Right ventricle myocardium superior (tissue), 1 donor: ENCODE data around the gene GABPB2. TPM values are rescaled to one million over a fixed set of nuclear protein-coding genes. Genes with fewer than 3 reads are reported as not detected.
A peak's percentile ranks its signal among the peaks of the same experiment; 100 is the strongest.

Experiments used
- ATAC-seq: fragments of 200-7000 bp; cut with Tn5 transposase; one replicate; pipeline ENCODE4 v1.9.1; 2020; ENCODE audit warnings: mild to moderate bottlenecking; ENCODE audit not compliant: poor library complexity
- DNase-seq: peaks from one replicate; pipeline ENCODE4 v3.0.0-alpha.2; 2020
- intact Hi-C: fragments of 100-400 bp; cut with DNase I; formaldehyde crosslinking; loops from one replicate; pipeline ENCODE4 v1.11.2; 2022
- total RNA-seq: library from RNA; stranded (reverse); fragmentation: NEBNext Ultra II Directional; extraction: Animal tissue kit (Norgen Biotek cat#: 25700); gene quantifications from one replicate; pipeline ENCODE4 v1.2.1, GENCODE V29; 2021
- donor health status: DM: no; HTN: yes; CAD: no; lungs with severe emphysema.

Gene GABPB2
- total RNA-seq, 1 donor from 2014 or later = 9.5 TPM

- DNase-seq (peak; percentile 98), ATAC-seq (peak; percentile 97)
- intact Hi-C loops = no loop called here
Observed at GRCh38 chr1:151146412-151147131, 76.0 kb downstream of the GABPB2 start, which contains the start of gene SEMA6C. Gene SEMA6C (minus strand): TSS chr1:151146631. CDS start chr1:151142621, 4,010 bp downstream.

- intact Hi-C loops = no loop called here
- DNase-seq (no peak), ATAC-seq (no peak)
Observed at GRCh38 chr1:151147132-151147503, 76.6 kb downstream of the GABPB2 start.

GRCh38 chr1:151147665-151148064, 77.1 kb downstream of the GABPB2 start:
- intact Hi-C loops = no loop called here
- no peak for DNase-seq

GRCh38 chr1:151156515-151156819, 85.9 kb downstream of the GABPB2 start, which contains the start of gene TNFAIP8L2:
Gene TNFAIP8L2 (plus strand): TSS chr1:151156649. CDS start chr1:151158698, 2,049 bp downstream.
- ATAC-seq (peak; percentile 71), DNase-seq (peak; percentile 83)
- intact Hi-C loops = loop anchor here (2.0 kb wide), 1 partner anchor 56 kb away; no protein-coding TSS in a partner anchor

More at GRCh38 chr1:151147665-151148064, 77.1 kb downstream of the GABPB2 start:
- no peak for ATAC-seq

- peak; percentile 50 for ATAC-seq
- intact Hi-C loops = loop anchor here (2.0 kb wide), 1 partner anchor 56 kb away; no protein-coding TSS in a partner anchor
Observed at GRCh38 chr1:151157067-151157531, 86.5 kb downstream of the GABPB2 start.

GRCh38 chr1:151158326-151158725, 87.8 kb downstream of the GABPB2 start:
- ATAC-seq (no peak), DNase-seq (no peak)
- intact Hi-C loops = no loop called here

More at GRCh38 chr1:151157067-151157531, 86.5 kb downstream of the GABPB2 start:
- DNase-seq = no peak

- intact Hi-C loops = no loop called here
- DNase-seq = no peak
Observed at GRCh38 chr1:151158751-151159251, 88.2 kb downstream of the GABPB2 start.

GRCh38 chr1:151159373-151159772, 88.8 kb downstream of the GABPB2 start:
- intact Hi-C loops = no loop called here

More at GRCh38 chr1:151158751-151159251, 88.2 kb downstream of the GABPB2 start:
- no peak for ATAC-seq

GRCh38 chr1:151164732-151165280, 94.2 kb downstream of the GABPB2 start:
- intact Hi-C loops = no loop called here
- ATAC-seq = peak; percentile 19
- no peak for DNase-seq

More at GRCh38 chr1:151159373-151159772, 88.8 kb downstream of the GABPB2 start:
- ATAC-seq (peak; percentile 5), DNase-seq (no peak)

- ATAC-seq (peak; percentile 72), DNase-seq (peak; percentile 65)
- intact Hi-C loops = no loop called here
Observed at GRCh38 chr1:151165281-151165737, 94.7 kb downstream of the GABPB2 start.

- peak; percentile 95 for ATAC-seq
- intact Hi-C loops = no loop called here
- DNase-seq = peak; percentile 97
Observed at GRCh38 chr1:151165738-151166504, 95.4 kb downstream of the GABPB2 start, which contains the start of the genes LYSMD1 and SCNM1. Gene LYSMD1 (minus strand): TSS chr1:151165902. CDS start chr1:151165258, 644 bp downstream. Gene SCNM1 (plus strand): TSS chr1:151166144. CDS start chr1:151166153, 9 bp downstream.

- intact Hi-C loops = no loop called here
- ATAC-seq = no peak
- no peak for DNase-seq
Observed at GRCh38 chr1:151166505-151166956, 96.0 kb downstream of the GABPB2 start.

- no peak for DNase-seq
- ATAC-seq = no peak
- intact Hi-C loops = no loop called here
Observed at GRCh38 chr1:151167116-151167515, 96.6 kb downstream of the GABPB2 start.

- ATAC-seq (no peak), DNase-seq (no peak)
- intact Hi-C loops = no loop called here
Observed at GRCh38 chr1:151171190-151171589, 100.6 kb downstream of the GABPB2 start.

Other genes with a start within 250 kb of the GABPB2 start
- 26.2 TPM for gene ARNT, start 194.2 kb upstream of the GABPB2 start, total RNA-seq
- gene CTXND2, start 183.6 kb upstream of the GABPB2 start, total RNA-seq = not detected
- gene SETDB1, start 144.4 kb upstream of the GABPB2 start, total RNA-seq = 15.7 TPM
- 82.5 TPM for gene CERS2, start 95.9 kb upstream of the GABPB2 start, total RNA-seq
- not detected for gene ANXA9, start 88.5 kb upstream of the GABPB2 start, total RNA-seq
- 41.6 TPM for gene MINDY1, start 63.9 kb upstream of the GABPB2 start, total RNA-seq
- 41.3 TPM for gene PRUNE1, start 62.3 kb upstream of the GABPB2 start, total RNA-seq
- 0.43 TPM for gene BNIPL, start 34.2 kb upstream of the GABPB2 start, total RNA-seq
- gene C1orf56, start 23.0 kb upstream of the GABPB2 start, total RNA-seq = 7.3 TPM
- gene CDC42SE1, start 11.1 kb upstream of the GABPB2 start, total RNA-seq = 24.3 TPM
- gene MLLT11, start 10.4 kb upstream of the GABPB2 start, total RNA-seq = 2.9 TPM
- gene SEMA6C, start 75.9 kb downstream of the GABPB2 start, total RNA-seq = 56.6 TPM
- 1.5 TPM for gene TNFAIP8L2, start 85.9 kb downstream of the GABPB2 start, total RNA-seq
- gene LYSMD1, start 95.1 kb downstream of the GABPB2 start, total RNA-seq = 10.7 TPM
- 17.5 TPM for gene SCNM1, start 95.4 kb downstream of the GABPB2 start, total RNA-seq
- not detected for gene TMOD4, start 105.2 kb downstream of the GABPB2 start, total RNA-seq
- gene VPS72, start 119.4 kb downstream of the GABPB2 start, total RNA-seq = 37.5 TPM
- 33.5 TPM for gene PIP5K1A, start 127.8 kb downstream of the GABPB2 start, total RNA-seq
- gene PSMD4, start 184.0 kb downstream of the GABPB2 start, total RNA-seq = 138 TPM
- 12.4 TPM for gene ZNF687, start 211.5 kb downstream of the GABPB2 start, total RNA-seq